ENCODE results near the gene EOMES. TPM values are rescaled to one million over a fixed set of nuclear protein-coding genes. Genes with fewer than 3 reads are reported as not detected.

Gene EOMES
- total RNA-seq, 2 donors from 2014 or later: 0.63 to 4.6 TPM

DNA sequence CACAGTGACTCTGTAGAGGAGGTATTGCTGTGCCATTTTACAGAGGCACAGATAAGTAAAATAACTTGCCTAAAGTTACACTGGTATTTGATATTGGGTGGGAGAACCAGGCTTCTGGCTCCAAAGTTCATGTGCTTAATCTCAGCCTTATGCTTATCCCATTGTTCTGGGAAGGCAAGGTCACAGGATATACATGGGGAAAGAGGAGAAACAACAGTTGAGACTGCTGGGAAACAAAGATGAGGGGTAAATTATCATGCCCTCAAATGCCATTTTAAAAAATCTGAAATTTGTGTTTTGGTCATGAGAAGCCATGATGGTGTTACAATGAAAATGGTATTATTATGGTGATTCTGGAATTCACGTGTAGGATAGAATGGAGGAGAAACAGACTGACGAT lies 54.4 kb downstream of the EOMES start:
- Histone ChIP-seq H3K27ac (no peak overlapping the region), H3K27me3 (replicated peaks; ENCODE audit: insufficient read depth) (no peaks in the 10 kb centered on the region), H3K36me3 (no peaks in the 10 kb centered on the region), H3K4me1 (ENCODE audit: control insufficient read depth in 1 of 2, low read depth in 2 of 2) (peaks cover 0 to 9% of the 10 kb centered on the region in 2 donors), H3K4me3 (no peak overlapping the region), H3K9me3 (no peaks in the 10 kb centered on the region)
- DNase-seq (ENCODE audit: low spot score) (no peak), ATAC-seq (ENCODE audit: insufficient number of reproducible peaks, low FRiP score, low read depth) (no peak)
- TF ChIP-seq, protein P1, sequence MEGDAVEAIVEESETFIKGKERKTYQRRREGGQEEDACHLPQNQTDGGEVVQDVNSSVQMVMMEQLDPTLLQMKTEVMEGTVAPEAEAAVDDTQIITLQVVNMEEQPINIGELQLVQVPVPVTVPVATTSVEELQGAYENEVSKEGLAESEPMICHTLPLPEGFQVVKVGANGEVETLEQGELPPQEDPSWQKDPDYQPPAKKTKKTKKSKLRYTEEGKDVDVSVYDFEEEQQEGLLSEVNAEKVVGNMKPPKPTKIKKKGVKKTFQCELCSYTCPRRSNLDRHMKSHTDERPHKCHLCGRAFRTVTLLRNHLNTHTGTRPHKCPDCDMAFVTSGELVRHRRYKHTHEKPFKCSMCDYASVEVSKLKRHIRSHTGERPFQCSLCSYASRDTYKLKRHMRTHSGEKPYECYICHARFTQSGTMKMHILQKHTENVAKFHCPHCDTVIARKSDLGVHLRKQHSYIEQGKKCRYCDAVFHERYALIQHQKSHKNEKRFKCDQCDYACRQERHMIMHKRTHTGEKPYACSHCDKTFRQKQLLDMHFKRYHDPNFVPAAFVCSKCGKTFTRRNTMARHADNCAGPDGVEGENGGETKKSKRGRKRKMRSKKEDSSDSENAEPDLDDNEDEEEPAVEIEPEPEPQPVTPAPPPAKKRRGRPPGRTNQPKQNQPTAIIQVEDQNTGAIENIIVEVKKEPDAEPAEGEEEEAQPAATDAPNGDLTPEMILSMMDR (IDR thresholded peaks at IDR 0.05): no peak

DNA sequence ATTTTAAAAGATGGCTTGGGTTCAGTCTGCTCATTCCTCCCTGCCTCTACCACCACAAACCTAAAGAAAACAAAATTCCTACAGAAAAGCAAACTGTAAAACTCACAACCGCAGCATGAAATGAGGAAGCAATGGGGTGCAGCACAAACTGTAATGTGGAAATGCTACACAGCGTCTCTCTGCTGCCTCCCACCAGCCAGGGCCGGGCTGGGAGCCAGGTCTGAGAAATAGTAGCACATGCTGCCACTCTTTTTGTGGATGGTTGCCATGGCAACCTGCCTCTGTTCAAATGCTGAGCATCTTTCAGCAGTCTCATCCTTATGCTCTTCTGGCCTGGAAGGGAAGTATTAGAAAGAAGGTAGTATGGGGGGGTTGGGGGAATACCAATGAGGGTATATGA lies 55.4 kb downstream of the EOMES start:
- Histone ChIP-seq H3K27ac (no peak overlapping the region), H3K4me3 (no peak overlapping the region), H3K27me3 (replicated peaks; ENCODE audit: insufficient read depth) (no peaks in the 10 kb centered on the region), H3K36me3 (no peaks in the 10 kb centered on the region), H3K9me3 (no peaks in the 10 kb centered on the region), H3K4me1 (ENCODE audit: control insufficient read depth in 1 of 2, low read depth in 2 of 2) (peaks cover 0 to 9% of the 10 kb centered on the region in 2 donors)
- ATAC-seq (ENCODE audit: insufficient number of reproducible peaks, low FRiP score, low read depth) (no peak), DNase-seq (ENCODE audit: low spot score) (no peak)
- TF ChIP-seq, protein P1 (IDR thresholded peaks at IDR 0.05): no peak

GRCh38 chr3:27666272-27666671 lies 55.9 kb downstream of the EOMES start:
- TF ChIP-seq, protein P1 (IDR thresholded peaks at IDR 0.05): no peak
- no peak for ATAC-seq (ENCODE audit: insufficient number of reproducible peaks, low FRiP score, low read depth)
- no peaks in the 10 kb centered on the region for H3K27me3 ChIP-seq (replicated peaks; ENCODE audit: insufficient read depth)

More at GRCh38 chr3:27666272-27666671, 55.9 kb downstream of the EOMES start:
- H3K27ac ChIP-seq: no peak overlapping the region
- peaks cover 0 to 9% of the 10 kb centered on the region in 2 donors for H3K4me1 ChIP-seq (ENCODE audit: control insufficient read depth in 1 of 2, low read depth in 2 of 2)
- no peak overlapping the region for H3K4me3 ChIP-seq
- DNase-seq (ENCODE audit: low spot score): no peak
- H3K9me3 ChIP-seq: no peaks in the 10 kb centered on the region
- H3K36me3 ChIP-seq: no peaks in the 10 kb centered on the region

Other genes starting within 250 kb of the EOMES start
- 100 to 1,000 TPM in 1 of 2 donors, 10 to 100 TPM in 1; 50.0 to 176 TPM for gene SLC4A7, start 237.9 kb downstream of the EOMES start, total RNA-seq

Measured in thoracic aorta (tissue), 2 donors.